Breast epithelium (tissue), 3 donors: ENCODE data around the gene MPP3.

Experiments used
- POLR2A ChIP-seq: fragments of 450-650 bp; IDR thresholded peaks from one replicate; pipeline ENCODE4 v1.6.1; 2016; ENCODE audit warnings: antibody characterized with exemption, mild to moderate bottlenecking, moderate library complexity
- POLR2AphosphoS5 ChIP-seq, 3 donors: sonication (generic); formaldehyde crosslinking; IDR thresholded peaks; one replicate each; pipeline ENCODE4 v1.6.1; 2017; ENCODE audit warnings: antibody characterized with exemption in 3 of 3
- TF ChIP-seq, protein P1 (sequence below), 3 donors: fragments of 450-650 bp; IDR thresholded peaks; one replicate each; pipeline ENCODE4 v1.5.1; 2016 to 2017; ENCODE audit warnings: antibody characterized with exemption in 3 of 3, mild to moderate bottlenecking in 3 of 3, moderate library complexity in 3 of 3

DNA sequence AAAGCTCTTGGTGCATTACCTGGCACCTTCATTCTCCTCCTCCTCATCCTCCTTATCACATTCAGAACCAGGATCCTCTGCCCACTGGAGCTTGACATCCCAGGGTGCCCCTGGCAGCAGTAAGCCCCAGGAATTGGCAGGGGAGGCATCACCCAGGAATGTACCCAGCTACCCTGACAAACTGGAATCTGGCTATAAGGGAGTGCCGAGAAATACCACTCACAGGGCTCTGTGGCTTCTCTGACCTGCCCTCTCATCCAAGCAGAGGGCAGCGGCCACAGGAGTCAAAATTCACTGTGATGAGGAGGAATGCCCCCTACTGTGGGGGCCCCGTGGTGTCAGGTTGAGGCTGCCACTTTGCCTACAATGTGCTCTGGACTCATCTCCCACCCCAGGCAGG is 19.6 kb downstream of the MPP3 start:
- TF ChIP-seq, protein P1, sequence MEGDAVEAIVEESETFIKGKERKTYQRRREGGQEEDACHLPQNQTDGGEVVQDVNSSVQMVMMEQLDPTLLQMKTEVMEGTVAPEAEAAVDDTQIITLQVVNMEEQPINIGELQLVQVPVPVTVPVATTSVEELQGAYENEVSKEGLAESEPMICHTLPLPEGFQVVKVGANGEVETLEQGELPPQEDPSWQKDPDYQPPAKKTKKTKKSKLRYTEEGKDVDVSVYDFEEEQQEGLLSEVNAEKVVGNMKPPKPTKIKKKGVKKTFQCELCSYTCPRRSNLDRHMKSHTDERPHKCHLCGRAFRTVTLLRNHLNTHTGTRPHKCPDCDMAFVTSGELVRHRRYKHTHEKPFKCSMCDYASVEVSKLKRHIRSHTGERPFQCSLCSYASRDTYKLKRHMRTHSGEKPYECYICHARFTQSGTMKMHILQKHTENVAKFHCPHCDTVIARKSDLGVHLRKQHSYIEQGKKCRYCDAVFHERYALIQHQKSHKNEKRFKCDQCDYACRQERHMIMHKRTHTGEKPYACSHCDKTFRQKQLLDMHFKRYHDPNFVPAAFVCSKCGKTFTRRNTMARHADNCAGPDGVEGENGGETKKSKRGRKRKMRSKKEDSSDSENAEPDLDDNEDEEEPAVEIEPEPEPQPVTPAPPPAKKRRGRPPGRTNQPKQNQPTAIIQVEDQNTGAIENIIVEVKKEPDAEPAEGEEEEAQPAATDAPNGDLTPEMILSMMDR (IDR thresholded peaks at IDR 0.05) = no peak
- TF ChIP-seq POLR2AphosphoS5 (IDR thresholded peaks at IDR 0.05) (no peak), POLR2A (no peak)
